GM18870 (cell line): Measurements from ENCODE around the gene WDR7.

Experiments
- ATAC-seq: cut with Tn5 transposase; IDR thresholded peaks from one replicate; pipeline ENCODE4 v1.9.1; 2021; ENCODE audit warnings: moderate library complexity; ENCODE audit not compliant: unreplicated experiment

The WDR7 gene

DNA sequence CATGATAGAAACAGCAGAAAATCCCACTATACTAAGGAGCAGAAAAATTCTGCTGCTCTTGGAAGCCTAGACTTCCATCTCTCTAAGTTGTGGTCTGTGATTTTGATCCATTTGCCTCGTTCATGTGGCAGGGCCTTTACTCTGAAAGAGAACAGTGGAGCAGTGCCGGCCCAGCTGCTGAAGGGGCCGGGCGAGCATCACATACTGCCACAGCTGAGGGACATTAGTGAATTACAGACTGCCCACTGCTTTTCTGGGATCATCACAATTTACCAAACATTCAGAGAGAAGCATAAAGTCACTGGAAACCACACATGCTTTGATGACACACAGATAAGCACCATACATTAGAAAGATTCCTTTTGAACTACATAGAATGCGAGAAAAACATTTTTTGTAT, 278.7 kb downstream of the WDR7 start:
- ATAC-seq = no peak

DNA sequence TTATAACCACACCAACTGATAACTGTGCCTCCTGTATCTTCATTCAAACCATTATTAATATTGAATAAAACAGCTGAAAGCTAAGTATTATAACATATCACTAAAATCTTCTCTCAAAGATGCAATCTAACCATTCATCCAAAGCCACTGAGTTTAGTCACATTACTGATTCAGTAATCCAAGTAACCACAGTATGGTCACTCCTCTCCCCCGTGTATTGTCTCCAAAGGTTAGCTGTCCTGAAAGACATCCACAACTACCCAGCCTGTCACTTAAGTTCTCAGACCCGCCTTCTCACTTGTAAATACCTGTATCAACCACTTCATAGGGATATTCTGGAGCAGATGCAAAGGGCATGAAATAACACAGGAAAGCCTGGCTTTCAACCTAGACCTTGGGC, 282.3 kb downstream of the WDR7 start:
- no peak for ATAC-seq

DNA sequence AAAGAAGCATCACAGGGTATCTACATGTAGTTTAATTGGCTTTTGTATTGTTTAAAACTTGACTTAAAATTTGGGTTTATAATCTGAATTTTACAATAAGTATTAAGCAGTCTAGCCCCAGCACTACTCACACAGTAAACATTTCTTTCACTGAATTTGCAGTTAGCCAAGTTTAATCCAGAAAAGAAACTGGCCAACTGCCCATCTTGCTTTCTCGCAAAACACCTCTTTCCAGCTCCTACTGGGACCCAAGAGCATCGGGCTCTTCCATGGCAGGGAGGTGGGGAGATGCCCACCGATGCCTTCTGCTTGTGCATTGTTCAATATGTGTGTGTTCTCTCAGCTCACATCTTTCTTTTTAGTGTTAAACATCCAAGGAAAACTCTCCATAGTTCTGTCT, 283.0 kb downstream of the WDR7 start:
- ATAC-seq = no peak

DNA sequence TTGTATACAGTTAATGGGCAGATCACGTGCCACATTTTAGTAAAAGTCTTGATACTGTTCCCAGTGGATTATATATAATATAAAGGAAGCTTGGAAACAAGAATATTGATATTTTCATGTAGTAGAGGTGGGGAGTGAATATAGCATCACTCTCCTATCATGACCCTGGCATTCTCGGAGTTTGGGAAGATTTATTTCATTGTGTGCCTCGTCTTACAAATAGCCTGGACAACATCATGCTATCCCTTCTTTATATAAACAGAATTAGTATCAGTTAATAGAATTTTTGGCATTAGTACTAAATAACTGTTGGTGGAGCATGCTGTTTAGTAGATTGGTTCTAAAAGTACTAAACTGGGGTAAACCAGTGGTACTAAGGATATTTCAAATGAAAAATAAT, 283.7 kb downstream of the WDR7 start:
- ATAC-seq = no peak

DNA sequence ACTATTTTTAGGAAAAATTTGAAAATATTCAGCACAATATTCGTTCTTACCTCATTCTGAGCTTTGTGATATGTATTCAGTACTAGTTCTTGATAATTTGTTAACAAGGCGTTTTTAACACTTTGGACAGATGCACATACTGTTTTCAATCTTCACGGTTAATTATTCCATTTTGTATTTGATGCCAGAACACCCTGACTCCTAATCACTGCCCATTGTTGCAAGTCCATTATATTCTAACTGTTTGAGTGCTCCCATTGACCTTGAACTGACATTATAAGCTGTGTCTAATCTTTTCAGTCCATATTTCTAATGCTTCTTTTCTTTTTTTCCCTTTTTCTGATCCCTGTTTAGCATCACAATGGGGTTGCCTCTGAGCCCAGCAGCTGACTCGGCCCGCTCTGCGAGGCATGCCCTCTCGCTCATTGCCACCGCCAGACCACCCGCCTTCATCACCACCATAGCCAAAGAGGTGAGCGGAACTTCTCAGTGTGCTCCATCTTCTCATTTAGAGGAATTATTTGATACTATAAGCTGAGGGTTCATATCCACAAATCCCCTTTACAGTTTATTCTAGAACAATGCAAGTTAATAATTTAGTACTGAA, 284.4 kb downstream of the WDR7 start:
- no peak for ATAC-seq

DNA sequence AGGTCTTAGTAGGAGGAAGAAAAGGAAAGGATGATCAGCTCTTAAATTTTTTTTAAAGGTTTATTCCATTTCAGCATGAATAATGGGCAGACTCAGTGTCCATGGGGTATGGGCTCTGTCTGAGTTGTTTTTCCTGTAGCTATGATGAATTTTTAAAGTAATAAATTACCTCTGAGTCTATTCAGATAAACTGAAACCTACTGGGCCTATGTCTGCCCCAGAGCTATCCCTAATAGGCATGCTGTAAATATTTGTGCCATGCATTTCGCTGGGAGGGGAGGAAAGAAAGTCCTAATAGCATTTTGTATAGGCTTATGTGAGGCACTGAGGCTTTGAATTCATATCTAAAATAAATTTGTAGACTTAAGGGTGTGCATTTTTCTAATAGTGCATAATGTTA, 285.3 kb downstream of the WDR7 start:
- ATAC-seq = no peak

DNA sequence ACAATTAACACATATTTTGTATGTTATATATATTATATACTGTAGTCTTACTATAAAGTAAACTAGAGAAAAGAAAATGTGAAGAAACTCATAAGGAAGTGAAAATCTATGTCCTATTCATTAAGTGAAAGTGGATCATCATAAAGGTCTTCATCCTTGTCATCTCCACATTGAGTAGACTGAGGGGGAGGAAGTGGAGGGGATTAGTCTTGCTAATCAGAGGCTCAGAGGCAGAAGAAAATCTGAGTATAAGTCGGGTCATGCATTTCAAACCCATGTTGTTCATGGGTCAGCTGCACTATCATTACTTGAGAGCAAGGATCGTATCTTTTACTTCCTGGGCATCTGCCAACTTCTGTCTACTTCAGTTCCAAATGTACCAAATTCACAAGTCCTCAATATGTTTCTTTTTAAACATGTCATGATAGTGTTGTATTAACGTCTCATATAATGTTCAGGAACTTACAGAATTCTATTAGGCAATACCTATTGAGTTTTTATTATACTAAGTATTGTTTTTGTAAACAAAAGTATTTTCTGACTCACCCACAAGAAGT, 286.8 kb downstream of the WDR7 start:
- no peak for ATAC-seq

DNA sequence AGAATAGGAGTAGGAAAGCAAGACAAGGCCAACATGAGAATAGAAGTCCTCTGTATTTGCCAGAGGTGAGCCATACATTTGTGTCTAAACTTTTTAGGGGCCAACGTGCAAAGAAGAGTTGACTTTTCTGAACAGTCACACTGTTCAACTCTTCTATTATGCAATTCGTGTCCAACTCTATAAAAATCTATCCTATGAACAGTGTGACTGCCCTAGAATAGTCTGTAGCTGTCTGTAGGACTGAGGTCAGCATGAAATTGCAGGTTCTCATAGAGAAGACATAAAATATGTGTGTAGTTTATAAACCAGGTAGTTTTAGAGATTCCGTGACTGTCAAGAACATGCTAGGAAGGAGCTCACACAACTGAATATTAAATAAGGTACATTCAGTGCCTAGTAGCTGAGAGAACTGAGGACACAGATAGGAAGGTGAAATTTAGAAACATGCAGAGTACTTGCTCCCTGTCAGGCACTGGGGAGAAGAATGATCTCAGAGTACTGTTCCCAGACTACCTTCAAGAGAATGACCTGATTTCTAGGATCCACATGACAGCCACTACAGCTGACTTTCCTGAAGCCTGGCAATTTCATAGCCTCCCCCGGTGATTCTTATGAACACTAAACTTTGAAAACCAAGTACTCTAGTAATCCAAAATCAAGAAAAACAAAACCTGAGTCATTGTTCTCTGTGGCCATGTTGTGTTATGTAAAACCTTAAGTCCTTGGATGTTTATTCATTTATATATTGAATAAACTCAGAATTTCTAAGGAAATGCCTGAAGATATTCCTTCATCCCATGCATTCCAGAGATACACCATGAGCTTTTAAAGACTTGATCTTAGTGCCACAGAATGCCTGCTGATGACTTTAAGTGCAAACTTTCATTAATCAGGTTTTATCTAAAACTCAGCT, 294.3 kb downstream of the WDR7 start:
- ATAC-seq = no peak

DNA sequence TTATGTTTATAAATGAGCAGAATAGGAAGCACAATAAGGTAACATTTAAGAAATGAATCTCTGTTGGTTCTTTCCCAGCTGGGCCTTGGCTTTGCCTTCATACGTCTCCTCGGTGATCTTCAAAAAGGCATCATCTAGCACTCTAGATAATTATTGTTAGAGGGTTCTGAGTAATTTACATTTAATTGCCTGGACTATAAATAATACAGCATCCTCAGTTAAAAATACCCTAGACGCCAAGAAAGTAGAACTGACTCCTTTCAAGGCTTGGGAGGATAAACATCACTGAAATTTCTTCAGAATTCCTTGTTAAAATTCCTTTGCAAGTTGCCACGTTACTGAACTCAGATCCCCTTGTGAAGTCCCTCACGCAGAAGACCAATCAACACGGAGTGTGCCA, 296.1 kb downstream of the WDR7 start:
- no peak for ATAC-seq

DNA sequence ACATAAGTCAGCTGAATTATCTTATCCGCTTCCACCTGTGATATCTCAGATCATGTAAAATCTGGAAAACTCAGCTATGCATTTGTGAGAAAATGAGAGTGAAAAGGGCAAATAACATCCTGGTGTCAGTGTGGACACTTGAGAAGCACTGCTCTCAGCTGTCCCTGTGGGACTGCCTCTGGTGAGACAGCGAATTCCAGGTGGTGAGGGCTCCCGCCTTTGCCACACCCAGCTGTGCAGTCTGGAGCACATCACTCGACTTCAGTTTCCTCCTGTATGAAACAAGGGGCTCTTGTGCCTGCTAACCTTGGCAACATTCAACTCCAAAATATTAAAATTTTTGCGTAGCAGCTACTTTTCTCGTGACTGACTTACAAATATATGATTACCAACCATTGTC, 300.9 kb downstream of the WDR7 start:
- no peak for ATAC-seq

DNA sequence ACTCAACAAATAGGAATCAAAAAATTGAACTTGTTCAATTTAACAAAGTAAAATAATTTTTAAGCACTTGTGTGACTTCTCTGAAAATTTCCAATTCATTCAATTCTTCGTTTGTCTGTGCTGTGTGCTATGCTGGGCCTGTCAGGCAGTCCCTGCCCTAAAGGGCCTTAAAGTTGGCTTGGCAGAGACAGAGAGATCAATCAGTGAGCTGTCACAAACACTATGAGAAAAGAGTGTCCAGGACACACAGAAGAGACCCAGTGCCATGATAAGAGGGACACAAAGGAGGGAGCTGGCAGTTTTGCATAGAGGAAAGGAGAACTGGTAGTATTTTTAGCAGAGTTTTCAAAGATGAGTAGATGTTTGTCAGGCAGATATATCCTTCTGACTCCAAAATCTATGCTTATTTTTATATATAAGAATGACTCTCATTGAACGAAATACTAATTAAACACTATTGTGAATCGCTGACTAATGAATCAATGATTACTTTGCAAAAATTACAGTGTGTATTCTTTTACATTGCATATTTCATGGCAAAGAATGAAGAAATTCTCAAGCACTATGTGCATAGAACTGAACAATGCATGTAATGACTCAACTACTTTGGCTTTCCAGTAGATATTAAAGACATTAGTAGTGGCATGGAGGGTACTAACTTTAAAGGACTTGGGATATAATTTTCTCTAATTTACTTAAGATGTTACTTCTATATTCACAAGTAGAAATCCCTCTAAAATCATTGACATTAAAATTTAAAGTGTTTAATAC, 302.5 kb downstream of the WDR7 start:
- no peak for ATAC-seq

DNA sequence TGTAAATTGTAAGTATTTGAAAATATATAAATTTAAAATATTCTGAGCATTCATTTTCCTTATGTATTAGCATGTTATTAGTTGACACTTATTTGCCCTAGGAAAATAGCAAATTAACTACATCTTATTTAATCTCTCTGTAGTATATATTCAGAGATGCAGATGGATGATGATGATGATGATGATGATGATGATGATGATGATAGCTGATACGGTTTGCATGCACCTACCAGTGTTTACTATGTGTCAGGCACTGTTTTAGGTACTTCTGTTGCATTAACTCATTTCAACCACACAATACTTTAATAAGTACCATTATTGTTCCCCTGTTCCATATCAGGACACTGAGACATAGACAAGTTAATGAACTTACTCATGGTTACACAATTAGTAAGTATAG, 304.3 kb downstream of the WDR7 start:
- no peak for ATAC-seq

DNA sequence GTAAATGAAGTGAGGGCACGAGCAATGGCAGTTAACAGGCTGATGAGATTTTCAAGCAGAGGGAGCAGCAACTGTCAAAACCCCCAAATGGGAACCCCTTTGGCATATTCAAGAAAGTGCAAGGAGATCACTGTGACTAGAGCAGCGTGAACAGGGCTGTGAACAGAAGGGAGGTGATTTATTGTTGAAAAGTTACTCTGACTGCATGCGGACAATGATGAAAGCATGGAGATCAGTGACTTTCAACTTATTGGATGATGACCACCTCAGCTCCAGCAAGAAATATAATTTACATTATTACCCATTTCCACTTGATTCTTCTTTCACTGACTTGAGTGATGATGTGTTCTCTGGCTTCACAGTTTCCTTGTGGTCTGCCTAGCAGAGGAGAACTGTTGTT, 308.0 kb downstream of the WDR7 start:
- no peak for ATAC-seq

DNA sequence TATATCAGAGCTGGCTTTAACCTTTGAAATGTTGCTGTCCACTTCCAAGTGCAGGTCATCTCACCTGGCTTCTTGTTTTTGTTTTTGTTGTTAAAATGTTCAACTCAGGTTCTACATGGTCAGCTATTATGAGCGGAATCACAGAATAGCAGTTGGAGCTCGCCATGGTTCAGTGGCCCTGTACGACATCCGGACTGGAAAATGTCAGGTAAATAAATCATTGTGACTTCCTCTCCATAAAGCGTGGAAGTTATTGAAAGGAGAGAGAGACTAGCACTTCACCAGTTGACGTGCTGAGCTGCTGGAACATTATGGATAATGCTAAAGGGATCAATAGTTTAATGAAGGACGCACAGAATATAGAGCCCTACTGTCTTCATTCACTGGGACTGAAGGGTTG, 311.2 kb downstream of the WDR7 start:
- ATAC-seq = no peak

DNA sequence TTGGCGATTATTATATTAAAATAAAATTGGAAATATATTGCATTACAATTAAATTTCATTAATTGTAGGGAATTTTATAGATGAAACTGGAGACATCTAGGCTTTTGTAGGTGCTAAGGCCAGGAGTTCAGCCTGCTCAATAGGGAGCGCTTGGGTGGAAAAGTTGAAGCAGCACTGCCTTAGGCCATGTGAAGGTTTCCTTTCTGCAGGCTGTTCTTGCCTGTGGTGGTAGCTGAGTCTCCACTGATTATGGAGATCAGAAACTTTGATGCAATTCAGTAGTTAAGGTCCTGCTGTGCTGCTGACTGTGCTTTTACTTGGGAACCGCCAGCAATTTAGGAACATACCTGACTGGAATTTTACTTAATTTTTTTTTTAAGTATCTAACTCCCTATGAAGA, 315.9 kb downstream of the WDR7 start:
- ATAC-seq = no peak

DNA sequence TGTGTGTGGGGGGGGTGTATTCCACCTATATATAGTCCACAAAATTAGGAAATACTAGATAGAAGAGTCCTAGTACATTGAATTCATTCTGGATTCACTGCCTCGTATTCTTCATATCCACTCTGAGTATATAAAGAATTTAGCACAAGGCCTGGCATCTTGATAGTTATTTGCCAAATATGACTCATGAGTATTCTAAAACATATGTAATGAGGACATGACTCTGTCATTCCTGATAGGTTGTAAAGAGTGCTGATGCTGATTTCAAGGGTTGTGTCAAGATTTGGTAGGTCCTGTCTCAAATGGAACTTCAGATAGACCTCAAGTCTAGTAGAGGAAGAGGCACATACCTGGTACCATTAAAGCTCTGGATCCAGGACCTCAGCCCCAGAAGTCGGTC, 322.3 kb downstream of the WDR7 start:
- no peak for ATAC-seq

DNA sequence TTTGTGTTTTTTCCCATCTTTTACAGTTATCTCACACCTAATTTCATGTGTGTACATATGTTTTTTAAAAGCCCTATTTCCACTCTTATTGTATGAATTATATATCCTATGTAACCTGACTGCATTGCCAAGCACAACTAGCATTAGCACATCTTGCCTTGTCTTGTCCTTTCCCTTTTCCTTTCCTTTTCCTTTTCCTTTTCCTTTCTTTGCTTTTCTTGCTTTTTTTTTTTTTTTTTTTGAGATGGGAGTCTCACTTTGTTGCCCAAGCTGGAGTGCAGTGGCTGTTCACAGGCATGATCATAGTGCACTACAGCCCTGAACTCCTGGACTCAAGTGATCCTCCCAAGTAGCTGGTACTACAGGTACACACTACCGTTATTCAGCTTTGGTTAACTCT, 323.0 kb downstream of the WDR7 start:
- ATAC-seq = no peak

DNA sequence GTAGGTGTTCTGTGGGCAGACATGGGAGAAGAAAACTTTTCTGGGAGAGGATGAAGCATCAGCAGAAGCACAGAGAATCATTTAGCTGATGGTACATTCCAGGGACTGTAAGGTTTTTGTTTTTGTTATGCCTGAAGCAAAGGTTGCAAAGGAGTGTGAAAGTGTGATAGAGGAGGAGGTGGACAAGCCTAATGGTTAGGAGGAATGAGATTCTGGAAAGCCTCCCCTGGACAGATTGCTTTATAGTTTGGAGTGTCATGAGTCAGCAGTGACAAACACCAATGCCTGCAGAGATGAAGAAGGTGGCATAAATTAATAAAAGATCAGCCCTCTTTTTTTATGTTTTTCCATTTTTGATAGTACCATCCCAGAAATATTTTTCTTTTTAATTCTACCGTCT, 324.1 kb downstream of the WDR7 start:
- ATAC-seq = no peak

DNA sequence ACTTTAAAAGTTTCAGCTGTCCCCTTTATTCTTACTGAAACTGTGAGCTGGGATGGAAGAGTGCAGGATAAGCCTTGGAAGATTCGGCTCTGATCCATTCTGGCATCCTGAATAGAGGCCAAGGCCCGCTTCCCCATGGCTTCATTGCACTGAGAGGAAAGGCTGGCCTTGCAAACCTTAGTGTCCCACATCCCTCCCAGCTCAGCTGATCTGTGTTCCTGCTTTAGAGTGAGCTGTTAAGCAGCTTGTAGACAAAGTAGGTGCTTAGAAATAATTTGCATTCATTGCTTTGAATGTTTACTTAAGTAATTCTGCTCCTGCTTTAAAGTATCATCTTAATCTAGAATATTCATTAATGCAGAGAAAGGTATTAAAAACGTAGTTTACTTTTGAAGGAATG, 326.1 kb downstream of the WDR7 start:
- no peak for ATAC-seq

DNA sequence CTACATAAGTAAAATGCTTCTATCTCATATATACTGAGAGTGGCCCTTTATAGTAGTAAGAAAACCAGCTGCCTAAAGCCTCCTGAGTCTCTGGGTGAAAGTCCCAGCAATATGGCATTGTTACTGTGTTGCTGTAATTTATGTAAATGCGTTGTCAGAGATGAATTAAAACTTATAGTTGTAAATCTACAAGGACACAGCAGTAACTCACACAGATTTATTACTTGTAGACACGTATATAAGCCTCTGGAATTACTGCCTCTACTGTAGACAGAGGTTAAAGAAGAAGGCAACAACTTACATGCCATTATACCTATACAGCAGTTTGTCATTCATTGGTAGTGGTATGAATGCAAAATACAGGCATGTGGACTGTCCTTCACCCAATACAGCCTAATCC, 326.6 kb downstream of the WDR7 start:
- ATAC-seq = no peak

DNA sequence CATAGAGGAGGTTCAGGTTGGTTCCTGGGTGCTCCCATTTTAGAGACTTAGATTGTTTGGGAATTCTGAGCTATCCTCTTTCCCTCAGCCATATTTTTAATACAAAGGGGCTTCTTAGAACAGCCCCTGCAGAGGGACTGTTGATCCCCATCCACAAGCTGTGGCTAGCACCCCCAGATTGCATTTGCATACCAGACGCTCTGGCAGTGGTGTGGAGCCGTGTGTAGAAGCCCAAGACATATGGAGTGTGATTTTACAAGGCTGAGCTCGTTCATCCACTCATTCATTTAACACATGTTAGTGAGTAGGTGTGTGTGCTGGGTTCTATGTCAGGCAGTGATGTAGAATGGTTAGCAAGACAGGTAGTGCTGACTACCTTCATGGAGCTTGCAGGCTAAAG, 329.0 kb downstream of the WDR7 start:
- ATAC-seq = no peak

DNA sequence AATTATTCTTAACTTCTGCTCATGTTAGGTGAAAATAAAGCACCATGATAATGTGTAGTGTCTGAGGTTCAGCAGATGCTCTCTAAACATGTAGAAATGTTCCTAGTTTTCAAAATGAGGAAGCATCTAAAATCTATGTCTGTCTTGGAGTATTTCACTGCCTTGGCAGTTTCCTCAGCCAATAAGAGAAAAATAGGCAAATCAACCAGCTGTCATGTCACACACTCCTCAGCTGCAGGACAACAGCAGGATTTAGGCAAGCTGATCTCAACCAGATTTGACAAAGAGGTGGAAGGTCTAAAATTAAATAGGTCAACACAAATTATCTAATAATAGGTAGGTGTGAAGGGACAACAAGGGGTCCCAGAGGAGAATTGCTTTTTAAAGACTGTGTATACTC, 331.6 kb downstream of the WDR7 start:
- ATAC-seq = peak; percentile 84
